ENCODE measurements around the gene ALAS1.
A peak's percentile ranks its signal among the peaks of the same experiment; 100 is the strongest.

The ALAS1 gene

GRCh38 chr3:52202384-52203077, 4.6 kb downstream of the ALAS1 start:
- DNase-seq: no peak

- DNase-seq: no peak
Measured at GRCh38 chr3:52203701-52204100, 5.7 kb downstream of the ALAS1 start.

- DNase-seq: no peak
Measured at GRCh38 chr3:52204337-52205073, 6.5 kb downstream of the ALAS1 start.

- DNase-seq: no peak
Measured at GRCh38 chr3:52205727-52206372, 7.9 kb downstream of the ALAS1 start.

GRCh38 chr3:52208556-52208955, 10.6 kb downstream of the ALAS1 start:
- no peak for DNase-seq

GRCh38 chr3:52210037-52210436, 12.1 kb downstream of the ALAS1 start:
- no peak for DNase-seq

GRCh38 chr3:52210550-52211046, 12.6 kb downstream of the ALAS1 start:
- no peak for DNase-seq

- no peak for DNase-seq
Measured at GRCh38 chr3:52211268-52211891, 13.4 kb downstream of the ALAS1 start.

- no peak for DNase-seq
Measured at GRCh38 chr3:52213005-52213404, 15.0 kb downstream of the ALAS1 start.

GRCh38 chr3:52213901-52214300, 15.9 kb downstream of the ALAS1 start:
- DNase-seq: no peak

GRCh38 chr3:52215351-52215750, 17.4 kb downstream of the ALAS1 start:
- DNase-seq: no peak

- DNase-seq: no peak
Measured at GRCh38 chr3:52216585-52217408, 18.8 kb downstream of the ALAS1 start.

GRCh38 chr3:52217409-52217805, 19.4 kb downstream of the ALAS1 start:
- DNase-seq: no peak

- DNase-seq: no peak
Measured at GRCh38 chr3:52218026-52218425, 20.1 kb downstream of the ALAS1 start.

- DNase-seq: no peak
Measured at GRCh38 chr3:52218454-52218853, 20.5 kb downstream of the ALAS1 start.

GRCh38 chr3:52218937-52219650, 21.1 kb downstream of the ALAS1 start:
- DNase-seq: no peak

GRCh38 chr3:52220380-52221026, 22.5 kb downstream of the ALAS1 start:
- peak; percentile 31 to 53 for DNase-seq

- DNase-seq: no peak
Measured at GRCh38 chr3:52221141-52221562, 23.2 kb downstream of the ALAS1 start.

- no peak for DNase-seq
Measured at GRCh38 chr3:52221563-52222318, 23.8 kb downstream of the ALAS1 start.
